PC-3 (cell line): ENCODE results near the gene MN1.

Experiments
- CTCF ChIP-seq: fragments of 300-600 bp; sonication (generic); conservative IDR thresholded peaks from 2 replicates; pipeline ENCODE4 v1.5.1; 2017; ENCODE audit warnings: antibody characterized with exemption, low read depth, mild to moderate bottlenecking, low read length
- EZH2 ChIP-seq: fragments of 300-600 bp; sonication (generic); IDR thresholded peaks from one replicate; pipeline ENCODE4 v1.6.1; 2017; ENCODE audit warnings: antibody characterized with exemption, mild to moderate bottlenecking, low read length; ENCODE audit not compliant: unreplicated experiment
- EZH2phosphoT487 ChIP-seq: fragments of 300-600 bp; sonication (generic); IDR thresholded peaks from 2 replicates; pipeline ENCODE4 v1.6.1; 2018; ENCODE audit warnings: mild to moderate bottlenecking, antibody characterized with exemption, low read length, borderline replicate concordance

GRCh38 chr22:27719535-27720227, 81.9 kb downstream of the MN1 start:
- TF ChIP-seq EZH2phosphoT487 (no peak), CTCF (no peak), EZH2 (no peak)
